Fibroblast of lung (primary cell): Measurements from ENCODE around the gene TTC33. TPM values are rescaled to one million over a fixed set of nuclear protein-coding genes. Genes with fewer than 3 reads are reported as not detected.

Experiments
- DNase-seq, 2 donors: peaks; one replicate each; pipeline versions ENCODE4 v3.0.0 to v3.0.0-alpha.2; 2010; ENCODE audit warnings: low read depth in 2 of 2
- H2AFZ ChIP-seq: 2 replicates; pipeline ENCODE4 v1.5.1; 2012; ENCODE audit warnings: low read length, control low read depth, inconsistent platforms
- H3K27ac ChIP-seq: 2 replicates; pipeline ENCODE4 v1.5.1; 2011; ENCODE audit warnings: low read length, control low read depth; ENCODE audit not compliant: insufficient read depth
- H3K27me3 ChIP-seq: 2 replicates; pipeline ENCODE4 v1.5.1; 2011; ENCODE audit warnings: mild to moderate bottlenecking, low read length; ENCODE audit not compliant: control insufficient read depth, insufficient read depth
- H3K36me3 ChIP-seq: 2 replicates; pipeline ENCODE4 v1.5.1; 2011; ENCODE audit warnings: low read length; ENCODE audit not compliant: control insufficient read depth, insufficient read depth
- H3K4me1 ChIP-seq: 2 replicates; pipeline ENCODE4 v1.5.1; 2011; ENCODE audit warnings: low read length; ENCODE audit not compliant: control insufficient read depth, insufficient read depth; ENCODE audit errors: extremely low read depth
- H3K4me2 ChIP-seq: 2 replicates; pipeline ENCODE4 v1.5.1; 2011; ENCODE audit warnings: low read length, control low read depth; ENCODE audit not compliant: insufficient read depth; ENCODE audit errors: extremely low read depth
- H3K4me3 ChIP-seq, 4 experiments: fragments of 200-600 bp in 1 of 4; sonication (generic) in 1 of 4; replicated peaks in 1 of 4; 2 replicates each; pipeline ENCODE4 v1.5.1; 2011 to 2016; ENCODE audit warnings: low read length in 4 of 4, low read depth in 3 of 4, mild to moderate bottlenecking in 3 of 4, control low read depth in 2 of 4, inconsistent platforms in 1 of 4, mixed read lengths in 1 of 4; ENCODE audit not compliant: insufficient read depth in 1 of 4; ENCODE audit errors: control extremely low read depth in 1 of 4
- H3K79me2 ChIP-seq: 2 replicates; pipeline ENCODE4 v1.5.1; 2012; ENCODE audit warnings: mild to moderate bottlenecking, low read length, inconsistent platforms; ENCODE audit not compliant: control insufficient read depth, insufficient read depth
- H3K9ac ChIP-seq: 2 replicates; pipeline ENCODE4 v1.5.1; 2011; ENCODE audit warnings: mild to moderate bottlenecking, low read length, control low read depth; ENCODE audit not compliant: insufficient read depth
- H3K9me3 ChIP-seq: 2 replicates; pipeline ENCODE4 v1.5.1; 2012; ENCODE audit warnings: low read depth, low read length; ENCODE audit not compliant: control insufficient read depth, insufficient read depth
- H4K20me1 ChIP-seq: 2 replicates; pipeline ENCODE4 v1.5.1; 2011; ENCODE audit warnings: low read length; ENCODE audit not compliant: control insufficient read depth, insufficient read depth; ENCODE audit errors: extremely low read depth
- CTCF ChIP-seq, 2 donors: IDR thresholded peaks in 1 of 2; conservative IDR thresholded peaks in 1 of 2; 1 replicate in 1 of 2; 2 replicates in 1 of 2; pipeline ENCODE4 v1.5.1; 2011 to 2012; ENCODE audit warnings: low read length in 2 of 2, control low read depth in 1 of 2, inconsistent platforms in 1 of 2, low read depth in 1 of 2, mild to moderate bottlenecking in 1 of 2
- EZH2 ChIP-seq: IDR thresholded peaks from 2 replicates; pipeline ENCODE4 v1.5.1; 2012; ENCODE audit warnings: low read length, control low read depth, mild to moderate bottlenecking; ENCODE audit errors: missing control alignments
- polyA plus RNA-seq, 2 donors: library from polyadenylated mRNA; depleted of rRNA in 1 of 2; stranded (reverse) in 1 of 2; unstranded in 1 of 2; fragments of >200 nt; gene quantifications; 2 replicates each; pipeline ENCODE4 v1.2.1, GENCODE V29; 2011 to 2012; ENCODE audit warnings: missing spikeins in 1 of 2
- total RNA-seq: library from RNA; depleted of rRNA; stranded (reverse); fragments of >200 nt; gene quantifications from 2 replicates; pipeline ENCODE4 v1.2.1, GENCODE V29; 2014

Gene TTC33
- total and polyA plus RNA-seq, 2 donors (not counting 1 experiment from before 2014, with no cell fraction given): 8.7 to 16.3 TPM

- no peak for TF ChIP-seq CTCF (conservative IDR thresholded peaks at IDR 0.05 in 1 of 2, IDR thresholded peaks at IDR 0.05 in 1 of 2; ENCODE audit: low read depth in 1 of 2, low read length in 2 of 2)
- TF ChIP-seq EZH2: no peak
- Histone ChIP-seq H4K20me1 (no peaks in the 10 kb centered on the region), H3K27ac (no peak overlapping the region), H3K4me3 (no peak overlapping the region), H3K79me2 (no peaks in the 10 kb centered on the region), H3K4me1 (no peaks in the 10 kb centered on the region), H2AFZ (peak overlapping the region; percentile 19), H3K9me3 (no peaks in the 10 kb centered on the region), H3K4me2 (no peak overlapping the region), H3K36me3 (no peaks in the 10 kb centered on the region), H3K9ac (no peak overlapping the region), H3K27me3 (no peaks in the 10 kb centered on the region)
- peak; percentile 12 to 28 for DNase-seq
Observed at GRCh38 chr5:40578501-40579451, 177.0 kb downstream of the TTC33 start.

DNA sequence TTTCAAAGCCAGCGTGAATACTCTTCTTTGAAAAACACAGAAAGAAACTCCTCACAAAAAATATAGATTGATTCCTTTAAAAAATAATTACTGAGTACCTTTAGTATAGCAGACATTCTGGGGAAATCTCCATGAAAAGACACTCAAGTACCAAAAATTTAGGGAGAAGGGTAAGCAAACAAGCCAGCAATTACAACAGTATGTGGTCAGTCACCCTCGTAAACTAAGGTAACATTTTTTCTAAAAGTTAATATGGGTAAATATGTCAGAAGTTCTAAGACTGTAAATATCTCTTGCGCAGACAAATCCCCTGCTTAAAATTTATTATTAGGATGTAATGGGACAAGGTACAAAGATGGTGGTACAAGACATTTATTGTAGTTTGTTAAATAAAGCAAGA is 178.0 kb downstream of the TTC33 start:
- no peak overlapping the region for H3K4me2 ChIP-seq
- no peaks in the 10 kb centered on the region for H3K9me3 ChIP-seq
- H3K9ac ChIP-seq: no peak overlapping the region
- DNase-seq: no peak
- H3K36me3 ChIP-seq: no peaks in the 10 kb centered on the region
- no peaks in the 10 kb centered on the region for H4K20me1 ChIP-seq
- H3K79me2 ChIP-seq: no peaks in the 10 kb centered on the region
- no peak for TF ChIP-seq CTCF (conservative IDR thresholded peaks at IDR 0.05 in 1 of 2, IDR thresholded peaks at IDR 0.05 in 1 of 2; ENCODE audit: low read depth in 1 of 2, low read length in 2 of 2)
- TF ChIP-seq EZH2: no peak
- no peak overlapping the region for H3K27ac ChIP-seq
- no peak overlapping the region for H3K4me3 ChIP-seq
- no peak overlapping the region for H2AFZ ChIP-seq
- no peaks in the 10 kb centered on the region for H3K27me3 ChIP-seq
- no peaks in the 10 kb centered on the region for H3K4me1 ChIP-seq

GRCh38 chr5:40575921-40576320 is 179.8 kb downstream of the TTC33 start:
- Histone ChIP-seq H3K9ac (no peak overlapping the region), H3K4me1 (peaks cover under 1% of the 10 kb centered on the region)

More at GRCh38 chr5:40575921-40576320, 179.8 kb downstream of the TTC33 start:
- Histone ChIP-seq H3K4me2 (no peak overlapping the region), H3K36me3 (no peaks in the 10 kb centered on the region), H3K9me3 (no peaks in the 10 kb centered on the region), H3K4me3 (no peak overlapping the region), H4K20me1 (no peaks in the 10 kb centered on the region), H3K27me3 (no peaks in the 10 kb centered on the region), H2AFZ (no peak overlapping the region), H3K79me2 (no peaks in the 10 kb centered on the region), H3K27ac (no peak overlapping the region)
- DNase-seq: no peak
- TF ChIP-seq EZH2: no peak
- no peak for TF ChIP-seq CTCF (conservative IDR thresholded peaks at IDR 0.05 in 1 of 2, IDR thresholded peaks at IDR 0.05 in 1 of 2; ENCODE audit: low read depth in 1 of 2, low read length in 2 of 2)
